Neutrophil (primary cell): Measurements from ENCODE around the gene SNX7.

ENCODE experiments used
- H3K27ac ChIP-seq: fragments of 200-600 bp; sonication (generic); 2 replicates; pipeline ENCODE4 v1.5.1; 2016; ENCODE audit warnings: mild to moderate bottlenecking, moderate library complexity
- H3K27me3 ChIP-seq: fragments of 200-600 bp; sonication (generic); 2 replicates; pipeline ENCODE4 v1.6.0; 2016; ENCODE audit warnings: mild to moderate bottlenecking
- H3K36me3 ChIP-seq: fragments of 200-600 bp; sonication (generic); 2 replicates; pipeline ENCODE4 v1.5.1; 2017
- H3K4me1 ChIP-seq, 2 experiments: fragments of 200-600 bp in 1 of 2; sonication (generic) in 1 of 2; 1 replicate in 1 of 2; 2 replicates in 1 of 2; pipeline versions ENCODE4 v1.5.1 to v1.6.1; 2013 to 2016; ENCODE audit warnings: low read depth in 1 of 2, low read length in 1 of 2, mild to moderate bottlenecking in 1 of 2, moderate library complexity in 1 of 2; ENCODE audit not compliant: control insufficient read depth in 1 of 2, insufficient read depth in 1 of 2
- H3K4me3 ChIP-seq, 2 experiments: fragments of 200-600 bp in 1 of 2; sonication (generic) in 1 of 2; 1 replicate in 1 of 2; 2 replicates in 1 of 2; pipeline ENCODE4 v1.5.1; 2013 to 2016; ENCODE audit warnings: low read depth in 1 of 2, low read length in 1 of 2, mild to moderate bottlenecking in 1 of 2, moderate library complexity in 1 of 2
- H3K9me3 ChIP-seq: fragments of 200-600 bp; sonication (generic); 2 replicates; pipeline ENCODE4 v1.5.1; 2016
- TF ChIP-seq, protein P1 (sequence below): fragments of 200-600 bp; sonication (generic); IDR thresholded peaks from 2 replicates; pipeline ENCODE4 v1.5.1; 2016; ENCODE audit warnings: antibody characterized with exemption

SNX7 gene

GRCh38 chr1:98791498-98791897, 130.0 kb downstream of the SNX7 start:
- H3K4me1 ChIP-seq, result no peaks in the 10 kb centered on the region
- H3K4me3 ChIP-seq, result no peak overlapping the region
- TF ChIP-seq, protein P1, sequence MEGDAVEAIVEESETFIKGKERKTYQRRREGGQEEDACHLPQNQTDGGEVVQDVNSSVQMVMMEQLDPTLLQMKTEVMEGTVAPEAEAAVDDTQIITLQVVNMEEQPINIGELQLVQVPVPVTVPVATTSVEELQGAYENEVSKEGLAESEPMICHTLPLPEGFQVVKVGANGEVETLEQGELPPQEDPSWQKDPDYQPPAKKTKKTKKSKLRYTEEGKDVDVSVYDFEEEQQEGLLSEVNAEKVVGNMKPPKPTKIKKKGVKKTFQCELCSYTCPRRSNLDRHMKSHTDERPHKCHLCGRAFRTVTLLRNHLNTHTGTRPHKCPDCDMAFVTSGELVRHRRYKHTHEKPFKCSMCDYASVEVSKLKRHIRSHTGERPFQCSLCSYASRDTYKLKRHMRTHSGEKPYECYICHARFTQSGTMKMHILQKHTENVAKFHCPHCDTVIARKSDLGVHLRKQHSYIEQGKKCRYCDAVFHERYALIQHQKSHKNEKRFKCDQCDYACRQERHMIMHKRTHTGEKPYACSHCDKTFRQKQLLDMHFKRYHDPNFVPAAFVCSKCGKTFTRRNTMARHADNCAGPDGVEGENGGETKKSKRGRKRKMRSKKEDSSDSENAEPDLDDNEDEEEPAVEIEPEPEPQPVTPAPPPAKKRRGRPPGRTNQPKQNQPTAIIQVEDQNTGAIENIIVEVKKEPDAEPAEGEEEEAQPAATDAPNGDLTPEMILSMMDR, result no peak
- H3K27ac ChIP-seq, result no peak overlapping the region
- H3K36me3 ChIP-seq, result no peaks in the 10 kb centered on the region
- no peaks in the 10 kb centered on the region for H3K9me3 ChIP-seq
- peaks cover 6% of the 10 kb centered on the region for H3K27me3 ChIP-seq

DNA sequence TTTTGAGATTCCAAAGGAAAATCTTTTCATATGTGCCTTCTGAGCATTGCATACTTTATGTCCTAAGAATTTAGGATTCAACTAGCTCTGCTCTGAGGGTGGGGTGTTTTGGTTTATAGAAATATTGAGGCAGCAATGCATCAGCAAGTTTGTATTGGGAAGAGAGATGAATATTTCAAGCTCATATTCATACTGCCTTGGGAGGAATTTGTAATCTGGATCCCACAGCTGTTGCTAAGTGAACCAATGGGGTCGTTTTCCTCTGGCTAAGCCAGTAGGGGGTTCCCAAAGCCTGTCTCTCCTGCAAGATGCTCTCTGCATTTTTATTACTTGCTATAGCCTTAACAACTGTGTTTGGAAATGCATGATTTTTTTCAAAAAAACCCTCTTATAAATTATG, 130.6 kb downstream of the SNX7 start:
- Histone ChIP-seq H3K9me3 (no peaks in the 10 kb centered on the region), H3K4me1 (no peaks in the 10 kb centered on the region), H3K36me3 (no peaks in the 10 kb centered on the region), H3K27ac (no peak overlapping the region), H3K27me3 (peaks cover 6% of the 10 kb centered on the region), H3K4me3 (no peak overlapping the region)
- TF ChIP-seq, protein P1, result no peak

- Histone ChIP-seq H3K9me3 (no peaks in the 10 kb centered on the region), H3K27ac (no peak overlapping the region), H3K27me3 (peaks cover 6% of the 10 kb centered on the region), H3K36me3 (no peaks in the 10 kb centered on the region), H3K4me3 (no peak overlapping the region), H3K4me1 (no peaks in the 10 kb centered on the region)
- TF ChIP-seq, protein P1, result no peak
Observed at GRCh38 chr1:98793136-98793535, 131.6 kb downstream of the SNX7 start.

DNA sequence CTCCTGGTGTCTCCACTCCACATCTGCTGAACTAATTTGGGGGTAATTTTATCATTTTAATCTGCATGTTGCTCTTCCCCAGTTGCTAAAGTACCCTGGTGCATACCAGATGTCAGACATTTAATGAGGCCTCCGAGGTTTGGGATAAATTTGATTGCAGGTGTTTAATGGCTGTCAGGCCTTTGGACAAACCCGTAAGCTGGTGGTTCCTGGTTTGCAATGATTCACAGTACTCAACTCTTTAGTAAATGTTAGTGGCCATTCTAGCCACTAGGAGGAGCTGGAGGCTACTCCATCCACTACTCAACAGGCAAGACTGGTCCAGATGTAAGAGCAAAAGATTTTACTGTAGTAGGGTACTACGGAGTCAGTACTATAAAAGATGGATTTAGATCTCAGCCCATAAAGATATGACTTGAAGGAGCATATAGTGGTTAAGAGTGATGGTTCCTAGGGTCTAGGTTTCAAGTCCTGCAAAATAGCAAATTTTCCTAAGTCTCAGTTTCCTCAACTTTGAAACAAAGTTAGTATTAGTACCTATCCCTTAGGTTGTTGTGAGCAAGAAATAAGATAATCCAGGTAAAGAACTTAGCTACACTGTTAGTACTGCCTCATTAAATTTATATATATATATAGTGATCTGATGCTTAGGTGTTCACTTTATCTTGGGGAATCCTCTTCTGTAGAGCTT, 132.8 kb downstream of the SNX7 start:
- H3K9me3 ChIP-seq, result no peaks in the 10 kb centered on the region
- no peak overlapping the region for H3K4me3 ChIP-seq
- TF ChIP-seq, protein P1, result peak; percentile 73
- peaks cover 6% of the 10 kb centered on the region for H3K27me3 ChIP-seq
- H3K4me1 ChIP-seq, result no peaks in the 10 kb centered on the region
- no peaks in the 10 kb centered on the region for H3K36me3 ChIP-seq
- H3K27ac ChIP-seq, result no peak overlapping the region

DNA sequence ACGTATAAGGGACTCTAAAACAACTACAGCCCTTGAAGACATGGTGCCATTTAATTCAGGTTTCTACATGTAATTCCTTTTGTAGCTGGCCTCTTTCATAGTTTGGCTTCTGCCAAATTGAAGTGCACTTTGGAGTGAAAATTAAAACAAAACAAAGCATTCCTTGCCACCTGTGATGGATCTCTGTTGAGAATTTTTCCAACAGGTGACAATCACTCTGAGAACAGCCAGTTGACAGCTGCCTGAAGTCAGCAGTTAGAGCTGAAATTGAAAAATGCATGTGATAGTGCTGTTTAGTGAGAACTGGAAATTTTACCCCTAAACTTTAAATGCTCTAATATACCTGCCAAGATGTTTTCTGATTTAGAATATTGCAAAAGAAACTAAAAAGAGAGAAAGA, 134.5 kb downstream of the SNX7 start:
- Histone ChIP-seq H3K4me1 (no peaks in the 10 kb centered on the region), H3K36me3 (no peaks in the 10 kb centered on the region), H3K27me3 (peaks cover 6% of the 10 kb centered on the region), H3K4me3 (no peak overlapping the region), H3K27ac (no peak overlapping the region), H3K9me3 (no peaks in the 10 kb centered on the region)
- TF ChIP-seq, protein P1, result no peak
